Tibial nerve (tissue), 4 donors: Measurements from ENCODE around the gene CHMP4B.

Source experiments
- EP300 ChIP-seq, 2 donors: sonication (generic); formaldehyde crosslinking; IDR thresholded peaks; one replicate each; pipeline ENCODE4 v1.6.1; 2017; ENCODE audit warnings: antibody characterized with exemption in 2 of 2, mild to moderate bottlenecking in 1 of 2
- TF ChIP-seq, protein P1 (sequence below), 5 experiments: fragments of 200-600 bp in 3 of 5; fragments of 450-650 bp in 2 of 5; sonication (generic) in 3 of 5; IDR thresholded peaks; one replicate each; pipeline ENCODE4 v1.5.1; 2016 to 2019; ENCODE audit warnings: antibody characterized with exemption in 5 of 5, mild to moderate bottlenecking in 3 of 5, moderate library complexity in 2 of 5

GRCh38 chr20:33850159-33850558 is 39.0 kb downstream of the CHMP4B start:
- TF ChIP-seq, protein P1, sequence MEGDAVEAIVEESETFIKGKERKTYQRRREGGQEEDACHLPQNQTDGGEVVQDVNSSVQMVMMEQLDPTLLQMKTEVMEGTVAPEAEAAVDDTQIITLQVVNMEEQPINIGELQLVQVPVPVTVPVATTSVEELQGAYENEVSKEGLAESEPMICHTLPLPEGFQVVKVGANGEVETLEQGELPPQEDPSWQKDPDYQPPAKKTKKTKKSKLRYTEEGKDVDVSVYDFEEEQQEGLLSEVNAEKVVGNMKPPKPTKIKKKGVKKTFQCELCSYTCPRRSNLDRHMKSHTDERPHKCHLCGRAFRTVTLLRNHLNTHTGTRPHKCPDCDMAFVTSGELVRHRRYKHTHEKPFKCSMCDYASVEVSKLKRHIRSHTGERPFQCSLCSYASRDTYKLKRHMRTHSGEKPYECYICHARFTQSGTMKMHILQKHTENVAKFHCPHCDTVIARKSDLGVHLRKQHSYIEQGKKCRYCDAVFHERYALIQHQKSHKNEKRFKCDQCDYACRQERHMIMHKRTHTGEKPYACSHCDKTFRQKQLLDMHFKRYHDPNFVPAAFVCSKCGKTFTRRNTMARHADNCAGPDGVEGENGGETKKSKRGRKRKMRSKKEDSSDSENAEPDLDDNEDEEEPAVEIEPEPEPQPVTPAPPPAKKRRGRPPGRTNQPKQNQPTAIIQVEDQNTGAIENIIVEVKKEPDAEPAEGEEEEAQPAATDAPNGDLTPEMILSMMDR (IDR thresholded peaks at IDR 0.05), result no peak
- TF ChIP-seq EP300 (IDR thresholded peaks at IDR 0.05), result no peak
